HG03457 (cell line): ENCODE results near the gene EFS.
"Not testable (repeated sequence)": the region's sequence is repeated elsewhere in the genome, so short reads cannot be mapped to it uniquely, and the experiment has no call there.

Experiments used
- ATAC-seq: cut with Tn5 transposase; IDR thresholded peaks from one replicate; pipeline ENCODE4 v1.9.1; 2021; ENCODE audit warnings: moderate number of reproducible peaks; ENCODE audit not compliant: unreplicated experiment

The EFS gene

DNA sequence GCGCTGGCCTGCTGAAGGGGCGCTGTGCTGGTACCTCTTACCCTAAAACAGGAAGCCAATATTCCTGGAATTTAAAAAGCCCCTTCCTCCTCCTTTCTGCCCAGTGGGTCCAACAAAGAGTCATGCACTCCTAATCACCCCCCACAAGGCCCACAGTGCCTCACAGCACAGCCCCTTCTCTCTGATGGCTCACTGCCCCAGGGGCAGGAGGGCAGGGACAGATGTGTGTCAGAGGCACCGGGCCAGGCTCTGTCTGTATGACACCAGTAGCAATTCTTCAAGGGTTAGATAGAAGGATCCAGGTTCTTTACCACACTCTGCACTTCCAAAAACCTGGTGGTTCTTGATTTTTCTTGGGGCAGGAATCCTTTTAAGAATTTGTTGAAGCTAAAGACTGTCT is 34.2 kb upstream of the EFS start:
- ATAC-seq = no peak

GRCh38 chr14:23398348-23398747 is 33.4 kb upstream of the EFS start:
- no peak for ATAC-seq

DNA sequence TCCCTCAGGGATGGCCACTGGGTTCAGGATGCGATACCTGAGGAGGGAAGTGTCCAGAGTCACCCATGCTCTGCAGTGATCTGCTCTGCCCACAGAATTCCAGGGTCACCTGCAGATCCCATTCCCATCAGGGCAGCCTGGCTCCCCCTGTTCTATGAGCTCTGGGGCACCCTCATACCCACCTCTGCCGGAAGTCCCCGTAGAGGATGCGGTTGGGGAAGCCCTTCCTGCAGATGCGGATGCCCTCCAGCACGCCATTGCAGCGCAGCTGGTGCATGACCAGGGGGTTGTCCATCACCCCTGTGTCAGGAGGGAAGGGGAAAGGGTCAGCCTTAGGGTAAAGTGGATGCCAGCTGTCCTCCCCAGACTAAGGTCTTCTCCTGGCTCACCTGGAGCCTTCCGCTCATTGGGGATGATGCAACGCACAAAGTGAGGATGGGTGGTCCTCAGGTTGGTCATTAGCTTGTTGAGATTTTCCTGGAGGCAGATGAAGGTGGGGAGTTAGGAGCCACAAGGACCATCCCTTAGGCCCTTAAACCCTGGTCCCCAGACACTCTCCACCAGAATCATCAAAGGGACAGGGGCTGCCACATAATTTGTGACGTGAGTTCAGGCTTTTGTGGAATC is 31.9 kb upstream of the EFS start:
- ATAC-seq = no peak

- ATAC-seq = no peak
Observed at GRCh38 chr14:23396126-23396525, 31.2 kb upstream of the EFS start.

GRCh38 chr14:23392613-23393012 is 27.6 kb upstream of the EFS start:
- ATAC-seq = no peak

- not testable (repeated sequence) for ATAC-seq
Observed at GRCh38 chr14:23389871-23390270, 24.9 kb upstream of the EFS start.

DNA sequence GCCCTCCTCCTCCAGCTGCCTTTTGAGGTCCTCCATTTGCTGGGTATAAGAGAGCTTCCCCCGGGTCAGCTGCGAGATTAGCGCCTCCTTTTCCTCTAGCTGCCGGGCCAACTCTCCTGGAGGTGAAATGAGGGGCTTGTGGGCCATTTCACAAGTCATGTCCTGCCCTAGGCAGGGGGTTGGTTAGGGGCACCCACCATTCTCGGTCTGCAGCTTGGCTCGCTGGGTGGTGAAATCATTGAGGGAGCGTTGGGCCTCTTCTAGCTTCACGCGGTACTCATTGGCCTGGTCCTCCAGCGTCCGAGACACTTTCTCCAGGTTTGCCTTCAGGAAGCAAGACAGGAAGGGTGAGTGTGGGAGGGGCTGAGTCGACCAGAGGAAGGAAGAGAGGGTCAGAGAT is 24.4 kb upstream of the EFS start:
- ATAC-seq = no peak

GRCh38 chr14:23388996-23389395 is 24.0 kb upstream of the EFS start:
- no peak for ATAC-seq

GRCh38 chr14:23387916-23388882 is 23.2 kb upstream of the EFS start:
- ATAC-seq = no peak

GRCh38 chr14:23386999-23387398 is 22.0 kb upstream of the EFS start:
- ATAC-seq = no peak

DNA sequence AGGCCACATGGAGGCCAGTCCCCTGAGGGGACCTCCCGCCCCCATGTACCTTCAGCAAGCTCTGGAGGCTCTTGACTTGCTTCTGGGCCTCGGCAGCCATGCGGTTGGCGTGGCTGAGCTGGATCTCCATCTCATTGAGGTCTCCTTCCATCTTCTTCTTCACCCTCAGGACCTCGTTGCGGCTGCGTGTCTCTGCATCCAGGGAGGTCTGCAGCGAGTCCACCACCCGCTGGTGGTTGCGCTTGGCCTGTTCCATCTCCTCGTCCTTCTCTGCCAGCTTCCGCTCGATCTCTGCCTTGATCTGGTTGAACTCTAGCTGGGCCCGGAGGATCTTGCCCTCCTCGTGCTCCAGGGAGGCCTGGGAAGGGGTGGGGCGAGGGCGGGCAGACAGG is 21.3 kb upstream of the EFS start:
- not testable (repeated sequence) for ATAC-seq

GRCh38 chr14:23385642-23386265 is 20.8 kb upstream of the EFS start:
- no peak for ATAC-seq

DNA sequence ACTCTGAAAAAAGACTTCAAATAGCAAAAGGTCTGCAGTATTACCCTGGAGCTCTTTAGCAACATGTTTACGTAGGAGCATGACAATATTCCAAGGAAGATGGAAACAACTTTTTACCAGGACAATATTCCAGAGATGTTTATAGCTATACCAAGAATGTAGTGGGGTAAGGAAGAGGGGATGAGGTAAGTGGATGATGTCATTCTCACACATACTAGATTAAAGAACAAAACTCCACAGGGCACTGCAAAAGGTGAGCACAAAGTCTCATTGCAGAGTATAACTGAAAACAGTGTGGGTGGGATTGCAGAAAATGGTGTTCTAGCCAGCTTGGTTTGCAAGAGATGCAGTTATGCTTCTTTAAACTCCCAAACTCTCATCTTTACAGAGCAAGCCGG is 20.3 kb upstream of the EFS start:
- ATAC-seq = no peak

DNA sequence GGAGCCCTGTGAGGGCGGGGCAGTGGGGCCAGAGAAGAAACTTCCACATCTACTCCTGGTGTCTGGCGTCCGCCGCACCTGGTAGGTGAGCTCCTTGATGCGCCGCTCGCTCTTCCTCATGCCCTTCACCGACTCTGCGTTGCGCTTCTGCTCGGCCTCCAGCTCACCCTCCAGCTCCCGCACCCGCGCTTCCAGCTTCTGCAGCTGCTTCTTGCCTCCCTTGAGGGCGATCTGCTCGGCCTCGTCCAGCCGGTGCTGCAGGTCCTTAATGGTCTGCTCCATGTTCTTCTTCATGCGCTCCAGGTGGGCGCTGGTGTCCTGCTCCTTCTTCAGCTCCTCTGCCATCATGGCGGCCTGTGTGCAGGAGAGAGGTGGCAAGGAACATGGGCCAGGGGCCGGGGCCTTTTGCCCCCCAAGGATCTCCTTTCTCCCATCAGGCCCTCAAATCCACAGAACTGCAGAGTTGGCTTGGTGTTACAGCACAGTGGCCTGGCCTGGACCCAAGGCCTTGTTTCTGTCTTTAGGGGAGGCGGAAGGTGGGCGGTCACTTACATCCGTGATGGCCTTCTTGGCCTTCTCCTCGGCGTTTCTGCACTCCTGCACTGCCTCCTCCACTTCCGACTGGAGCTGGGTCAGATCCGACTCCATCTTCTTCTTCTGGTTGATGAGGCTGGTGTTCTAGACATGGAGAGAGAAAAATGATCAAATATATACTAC is 19.6 kb upstream of the EFS start:
- ATAC-seq = no peak

GRCh38 chr14:23382731-23383440 is 17.9 kb upstream of the EFS start:
- ATAC-seq = no peak

DNA sequence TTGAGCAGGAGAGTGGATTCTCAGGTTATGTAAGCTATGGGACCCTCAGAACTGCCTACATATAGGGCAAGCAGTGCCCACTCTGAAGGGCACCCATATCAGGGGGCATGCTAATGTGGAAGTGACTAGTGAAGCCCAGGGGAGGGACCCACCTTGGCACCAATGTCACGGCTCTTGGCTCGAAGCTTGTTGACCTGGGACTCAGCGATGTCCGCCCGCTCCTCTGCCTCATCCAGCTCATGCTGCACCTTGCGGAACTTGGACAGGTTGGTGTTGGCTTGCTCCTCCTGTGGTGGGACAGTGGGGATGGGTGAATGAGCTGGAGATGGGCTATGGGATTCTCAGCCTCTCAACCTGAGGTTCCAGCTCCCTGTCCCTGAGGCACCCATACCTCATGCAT is 17.3 kb upstream of the EFS start:
- ATAC-seq = no peak

- no peak for ATAC-seq
Observed at GRCh38 chr14:23381871-23382270, 16.9 kb upstream of the EFS start.

- no peak for ATAC-seq
Observed at GRCh38 chr14:23380976-23381375, 16.0 kb upstream of the EFS start.

DNA sequence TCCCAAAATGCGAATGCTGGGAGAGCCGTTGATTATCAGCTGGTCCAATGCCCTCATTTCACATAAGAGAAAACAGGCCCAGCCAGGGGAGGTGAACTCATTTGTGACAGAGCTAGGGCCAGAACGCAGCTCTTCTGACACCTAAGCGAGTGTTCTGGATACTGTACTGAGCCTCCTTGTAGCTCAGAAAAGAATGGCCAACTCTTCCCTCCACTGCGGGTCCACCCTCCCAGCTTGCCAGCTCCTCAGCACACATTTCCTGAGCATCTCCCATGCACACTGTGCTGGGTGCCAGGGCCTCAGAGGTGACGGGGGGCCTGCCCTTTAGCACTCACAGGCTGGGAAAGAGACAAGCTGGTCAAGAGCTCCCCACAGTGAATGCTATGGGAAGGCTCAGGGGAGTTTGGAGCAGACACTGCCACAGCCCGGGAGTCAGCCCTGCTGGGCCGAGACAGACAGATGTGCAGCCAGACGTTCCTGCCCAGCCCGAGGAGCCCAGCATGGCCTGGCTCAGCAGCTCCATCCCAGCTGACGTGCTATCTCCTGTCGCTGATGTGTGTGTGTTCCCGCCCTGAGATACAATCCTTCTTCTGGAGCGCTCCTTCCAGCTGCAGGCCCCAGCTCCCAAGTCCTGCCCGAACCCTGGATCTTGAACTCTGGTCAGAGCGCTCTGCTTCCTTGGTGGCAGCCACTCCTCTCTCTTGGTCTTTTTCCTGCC is 15.4 kb upstream of the EFS start:
- ATAC-seq = no peak
